ENCODE measurements around the gene AKR1A1.

DNA sequence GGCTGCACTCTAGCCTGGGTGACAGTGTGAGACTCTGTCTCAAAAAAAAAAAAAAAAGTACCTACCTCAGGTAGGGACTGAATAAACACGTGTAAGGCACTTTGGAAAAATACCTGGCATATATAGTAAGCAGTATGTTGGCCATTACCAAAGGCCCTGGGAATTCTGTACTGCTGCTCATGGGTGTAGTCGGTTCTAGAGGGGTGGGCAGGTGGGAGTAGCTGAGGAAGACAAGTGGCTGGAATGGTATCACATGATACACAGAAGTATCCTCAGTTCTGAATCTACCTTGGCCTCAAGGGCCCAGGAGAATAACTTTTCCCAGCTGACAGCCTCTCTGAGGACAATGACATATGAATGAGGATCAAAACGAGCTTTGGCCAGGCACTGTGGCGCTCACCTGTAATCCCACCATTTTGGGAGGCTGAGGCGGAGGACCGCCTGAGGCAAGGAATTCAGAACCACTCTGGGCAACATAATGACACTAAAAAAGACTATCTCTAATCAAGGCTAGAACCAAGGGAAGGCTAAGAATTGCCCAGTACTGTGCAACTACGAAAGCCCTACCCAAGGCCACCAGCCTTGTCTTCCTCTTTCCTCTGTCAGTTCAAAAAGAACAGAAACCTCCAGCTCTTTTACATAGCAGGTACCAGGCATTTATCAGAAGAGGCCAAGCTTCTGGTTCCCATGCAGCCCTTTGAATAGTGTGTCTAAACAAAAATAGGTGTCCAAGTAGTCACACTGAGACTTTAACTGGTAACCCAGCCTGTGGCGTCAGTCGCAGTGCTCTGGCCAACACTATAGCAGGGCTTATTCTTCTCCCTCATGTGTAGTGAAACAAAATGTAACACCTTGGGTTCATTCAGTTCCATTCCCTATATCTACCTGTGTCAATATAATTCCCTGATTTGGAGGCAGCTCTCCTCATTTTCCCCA, 40.3 kb upstream of the AKR1A1 start:
- TF ChIP-seq, protein P1, sequence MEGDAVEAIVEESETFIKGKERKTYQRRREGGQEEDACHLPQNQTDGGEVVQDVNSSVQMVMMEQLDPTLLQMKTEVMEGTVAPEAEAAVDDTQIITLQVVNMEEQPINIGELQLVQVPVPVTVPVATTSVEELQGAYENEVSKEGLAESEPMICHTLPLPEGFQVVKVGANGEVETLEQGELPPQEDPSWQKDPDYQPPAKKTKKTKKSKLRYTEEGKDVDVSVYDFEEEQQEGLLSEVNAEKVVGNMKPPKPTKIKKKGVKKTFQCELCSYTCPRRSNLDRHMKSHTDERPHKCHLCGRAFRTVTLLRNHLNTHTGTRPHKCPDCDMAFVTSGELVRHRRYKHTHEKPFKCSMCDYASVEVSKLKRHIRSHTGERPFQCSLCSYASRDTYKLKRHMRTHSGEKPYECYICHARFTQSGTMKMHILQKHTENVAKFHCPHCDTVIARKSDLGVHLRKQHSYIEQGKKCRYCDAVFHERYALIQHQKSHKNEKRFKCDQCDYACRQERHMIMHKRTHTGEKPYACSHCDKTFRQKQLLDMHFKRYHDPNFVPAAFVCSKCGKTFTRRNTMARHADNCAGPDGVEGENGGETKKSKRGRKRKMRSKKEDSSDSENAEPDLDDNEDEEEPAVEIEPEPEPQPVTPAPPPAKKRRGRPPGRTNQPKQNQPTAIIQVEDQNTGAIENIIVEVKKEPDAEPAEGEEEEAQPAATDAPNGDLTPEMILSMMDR (IDR thresholded peaks at IDR 0.05; ENCODE audit: control extremely low read depth in 1 of 3, insufficient read depth in 1 of 3, low read depth in 1 of 3, low read length in 3 of 3): no peak
- TF ChIP-seq SIN3A (conservative IDR thresholded peaks at IDR 0.05 in 1 of 2, IDR thresholded peaks at IDR 0.05 in 1 of 2; ENCODE audit: low read depth in 1 of 2, low read length in 2 of 2) (no peak), RNF2 (IDR thresholded peaks at IDR 0.05; ENCODE audit: borderline replicate concordance, low read depth, low read length, missing control alignments, poor library complexity, severe bottlenecking) (no peak), ATF2 (IDR thresholded peaks at IDR 0.05; ENCODE audit: low read length) (no peak), BCL11A (IDR thresholded peaks at IDR 0.05; ENCODE audit: low read depth in 2 of 2, low read length in 2 of 2) (no peak), NANOG (IDR thresholded peaks at IDR 0.05; ENCODE audit: insufficient read depth, low read depth, low read length, poor library complexity, severe bottlenecking) (no peak), EP300 (IDR thresholded peaks at IDR 0.05; ENCODE audit: borderline replicate concordance in 1 of 2, low read depth in 2 of 2, low read length in 2 of 2) (no peak), ZNF274 (IDR thresholded peaks at IDR 0.05; ENCODE audit: borderline replicate concordance, extremely low read depth, low read length) (no peak), SRF (IDR thresholded peaks at IDR 0.05; ENCODE audit: low read depth, low read length) (no peak), GTF2F1 (IDR thresholded peaks at IDR 0.05; ENCODE audit: borderline replicate concordance, low read depth, low read length) (no peak)
